ENCODE results near the gene ENTHD1. TPM values are rescaled to one million over a fixed set of nuclear protein-coding genes. Genes with fewer than 3 reads are reported as not detected.

ENTHD1 gene
- total RNA-seq, 1 experiment from 2014 or later, result not detected

GRCh38 chr22:39699631-39700360 lies 193.8 kb downstream of the ENTHD1 start:
- Mint-ChIP-seq H3K36me3 (ENCODE audit: insufficient read depth, unreplicated experiment) (no peaks in the 10 kb centered on the region), H3K9me3 (ENCODE audit: low read depth, unreplicated experiment) (no peaks in the 10 kb centered on the region), H3K4me1 (ENCODE audit: low read depth, unreplicated experiment) (no peaks in the 10 kb centered on the region), H3K4me3 (ENCODE audit: low read depth, unreplicated experiment) (no peak overlapping the region), H3K27me3 (ENCODE audit: unreplicated experiment) (peaks cover 99% of the 10 kb centered on the region), H3K27ac (ENCODE audit: unreplicated experiment) (no peak overlapping the region)
- no TSS peak for BruUV-seq (replicated peaks)
- CTCF ChIA-PET, result no interaction called here
- DNase-seq, result no peak
- no peak for TF ChIP-seq CTCF (IDR thresholded peaks at IDR 0.05; ENCODE audit: unreplicated experiment)
- intact Hi-C loops (cut with micrococcal nuclease; ENCODE audit: unreplicated experiment), result no loop called here

GRCh38 chr22:39697790-39698430 lies 195.7 kb downstream of the ENTHD1 start:
- no peaks in the 10 kb centered on the region for H3K4me1 Mint-ChIP-seq (ENCODE audit: low read depth, unreplicated experiment)
- no peaks in the 10 kb centered on the region for H3K36me3 Mint-ChIP-seq (ENCODE audit: insufficient read depth, unreplicated experiment)
- BruUV-seq (replicated peaks), result no TSS peak
- DNase-seq, result no peak
- intact Hi-C loops (cut with micrococcal nuclease; ENCODE audit: unreplicated experiment), result no loop called here
- no peak overlapping the region for H3K4me3 Mint-ChIP-seq (ENCODE audit: low read depth, unreplicated experiment)
- CTCF ChIA-PET, result interaction anchor here (0.8 kb wide), 1 partner anchor 319 kb away, joined by 7 read pairs; no protein-coding TSS in a partner anchor
- TF ChIP-seq CTCF (IDR thresholded peaks at IDR 0.05; ENCODE audit: unreplicated experiment), result no peak
- peaks cover 99% of the 10 kb centered on the region for H3K27me3 Mint-ChIP-seq (ENCODE audit: unreplicated experiment)
- no peaks in the 10 kb centered on the region for H3K9me3 Mint-ChIP-seq (ENCODE audit: low read depth, unreplicated experiment)
- no peak overlapping the region for H3K27ac Mint-ChIP-seq (ENCODE audit: unreplicated experiment)

GRCh38 chr22:39693943-39694500 lies 199.5 kb downstream of the ENTHD1 start:
- H3K4me3 Mint-ChIP-seq (ENCODE audit: low read depth, unreplicated experiment), result no peak overlapping the region
- DNase-seq, result no peak
- no peaks in the 10 kb centered on the region for H3K9me3 Mint-ChIP-seq (ENCODE audit: low read depth, unreplicated experiment)
- no peaks in the 10 kb centered on the region for H3K4me1 Mint-ChIP-seq (ENCODE audit: low read depth, unreplicated experiment)
- CTCF ChIA-PET, result no interaction called here
- H3K27me3 Mint-ChIP-seq (ENCODE audit: unreplicated experiment), result peaks cover 99% of the 10 kb centered on the region
- intact Hi-C loops (cut with micrococcal nuclease; ENCODE audit: unreplicated experiment), result no loop called here
- BruUV-seq (replicated peaks), result no TSS peak
- no peak overlapping the region for H3K27ac Mint-ChIP-seq (ENCODE audit: unreplicated experiment)
- H3K36me3 Mint-ChIP-seq (ENCODE audit: insufficient read depth, unreplicated experiment), result no peaks in the 10 kb centered on the region
- TF ChIP-seq CTCF (IDR thresholded peaks at IDR 0.05; ENCODE audit: unreplicated experiment), result no peak

Other genes with a start within 250 kb of the ENTHD1 start
- not detected in 2 replicates for gene GRAP2, start 7.3 kb upstream of the ENTHD1 start, total RNA-seq (2022)
- not detected in 2 replicates for gene TMA7B, start 66.6 kb upstream of the ENTHD1 start, total RNA-seq (2022)
- 21.0 and 21.9 TPM in 2 replicates for gene FAM83F, start 101.2 kb upstream of the ENTHD1 start, total RNA-seq (2022)

Measured in Calu3 (cell line).